Left kidney (tissue), 2 donors: ENCODE data around the gene SCN7A. TPM values are rescaled to one million over a fixed set of nuclear protein-coding genes. Genes with fewer than 3 reads are reported as not detected.
A peak's percentile ranks its signal among the peaks of the same experiment; 100 is the strongest.
"Not testable (repeated sequence)": the region's sequence is repeated elsewhere in the genome, so short reads cannot be mapped to it uniquely, and the experiment has no call there.

Source experiments
- DNase-seq: peaks from one replicate; pipeline ENCODE4 v3.0.0-alpha.2; 2013
- polyA plus RNA-seq: library from polyadenylated mRNA; unstranded; fragments of 120-200 nt; gene quantifications from one replicate; pipeline ENCODE4 v1.2.1, GENCODE V29; 2013; ENCODE audit not compliant: insufficient read length

Gene SCN7A
- polyA plus RNA-seq, 1 donor: 18.5 TPM

DNA sequence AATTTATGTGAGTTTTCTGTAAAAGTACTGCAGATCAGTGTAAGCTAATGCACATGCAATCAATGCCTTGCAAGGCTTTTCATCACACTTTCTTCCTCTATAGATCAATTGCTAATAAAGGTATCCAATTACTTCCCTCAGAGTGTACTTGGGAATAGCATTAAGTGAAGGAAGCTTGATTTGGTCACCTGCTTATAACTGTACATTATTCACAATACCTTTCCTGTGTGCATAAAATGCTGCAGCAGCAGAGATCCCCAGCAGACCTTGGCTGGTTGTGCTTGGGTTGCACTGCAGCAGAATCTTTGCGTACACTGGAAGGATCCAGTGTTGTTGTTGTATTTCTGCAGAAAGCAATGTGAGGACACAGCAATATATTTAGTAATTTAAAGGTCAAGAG lies 99.8 kb downstream of the SCN7A start:
- DNase-seq: no peak

DNA sequence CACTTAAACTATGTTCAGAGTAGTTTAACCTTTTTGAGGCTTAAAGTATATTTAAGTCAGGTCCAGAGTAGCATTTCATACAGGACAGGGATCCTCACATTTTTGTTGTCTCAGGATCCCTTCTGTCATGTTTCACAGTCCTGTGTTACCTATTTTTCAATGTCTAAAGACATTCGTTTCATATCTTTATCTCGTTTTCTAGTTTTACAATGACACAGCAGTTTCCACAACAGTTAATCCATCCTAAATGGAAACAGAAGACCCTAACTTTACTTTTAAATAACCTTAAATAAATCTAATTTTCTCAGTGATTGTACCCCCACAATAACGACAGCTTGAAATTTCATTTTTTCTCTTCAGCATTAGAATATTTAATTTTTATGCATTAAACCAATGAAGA lies 101.0 kb downstream of the SCN7A start:
- DNase-seq: no peak

DNA sequence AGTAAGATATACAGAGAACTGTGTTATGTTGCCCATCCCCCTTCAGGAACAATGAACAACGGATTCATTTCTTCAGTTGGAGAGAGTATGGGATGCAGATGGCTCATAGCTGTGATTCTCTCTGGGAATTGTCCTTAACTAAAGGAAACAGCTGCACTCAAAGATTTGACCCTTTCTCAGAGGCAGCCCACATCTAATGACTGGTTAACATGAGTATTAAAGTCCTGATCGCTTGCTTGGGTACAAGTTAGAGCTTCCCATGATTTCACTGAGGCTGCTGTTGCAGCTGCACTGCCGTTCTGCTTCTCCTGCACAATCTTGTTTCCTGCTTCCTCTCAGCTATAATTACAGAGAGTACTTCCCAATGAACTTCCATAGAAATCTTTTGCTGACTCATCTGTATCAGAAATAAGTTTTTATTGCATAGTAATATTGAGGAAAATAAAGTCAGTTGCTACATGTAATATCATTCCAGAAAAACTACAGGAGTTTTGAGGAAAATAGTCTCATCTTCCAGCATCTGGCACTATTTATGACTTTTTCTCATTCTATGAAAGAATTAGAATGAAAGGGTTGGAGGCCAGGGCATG lies 105.5 kb downstream of the SCN7A start:
- no peak for DNase-seq

DNA sequence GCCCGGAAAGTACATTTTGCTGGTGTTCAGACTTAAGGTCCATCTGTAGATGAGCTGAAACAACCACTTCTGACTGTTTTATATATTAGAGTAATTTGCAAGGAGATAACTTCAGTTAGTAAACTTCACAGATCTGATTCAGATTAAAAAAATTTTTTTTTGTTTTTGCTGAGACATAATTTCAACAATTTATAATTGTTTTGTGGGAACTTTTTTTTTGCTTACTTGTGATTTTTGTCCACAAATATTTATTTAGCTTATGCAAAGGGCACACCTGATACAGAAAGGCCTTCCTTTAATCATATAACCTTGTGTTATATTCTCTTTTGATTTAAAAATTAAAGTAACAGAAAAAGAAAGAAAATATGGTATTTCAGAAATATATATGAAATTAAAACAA lies 108.7 kb downstream of the SCN7A start:
- no peak for DNase-seq

DNA sequence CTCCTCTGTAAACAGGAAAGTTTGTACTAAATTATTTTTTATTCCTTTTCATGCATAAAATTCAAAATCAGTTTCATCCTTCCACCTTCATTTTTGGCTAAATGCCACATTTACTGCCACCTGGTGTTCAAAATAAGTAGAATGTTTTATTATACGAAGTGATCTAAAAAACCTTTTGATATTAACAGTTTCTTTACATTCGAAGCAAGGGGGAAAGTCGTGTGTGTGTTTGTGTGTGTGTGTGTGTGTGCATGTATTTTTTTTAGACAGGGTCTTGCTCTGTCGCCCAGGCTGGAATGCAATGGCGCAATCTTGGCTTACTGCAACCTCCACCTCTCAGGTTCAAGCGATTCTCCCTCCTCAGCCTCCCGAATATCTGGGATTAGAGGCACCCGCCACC lies 109.3 kb downstream of the SCN7A start:
- peak; percentile 18 for DNase-seq

DNA sequence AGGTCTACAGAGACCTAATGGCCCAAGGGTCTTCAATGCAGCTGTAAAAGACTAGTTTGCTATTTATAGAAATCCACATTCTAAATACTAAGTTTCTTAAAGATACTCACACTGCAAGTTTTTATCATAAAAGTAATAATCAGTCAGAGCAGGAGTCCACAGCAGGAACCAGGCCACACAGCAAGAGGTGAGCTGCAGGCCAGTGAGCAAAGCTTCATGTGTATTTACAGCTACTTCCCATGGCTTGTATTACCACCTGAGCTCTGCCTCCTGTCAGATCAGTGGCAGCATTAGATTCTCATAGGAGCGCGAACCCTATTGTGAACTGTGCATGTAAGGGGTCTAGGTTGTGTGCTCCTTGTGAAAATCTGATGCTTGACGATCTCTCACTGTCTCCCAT lies 111.6 kb downstream of the SCN7A start:
- no peak for DNase-seq

DNA sequence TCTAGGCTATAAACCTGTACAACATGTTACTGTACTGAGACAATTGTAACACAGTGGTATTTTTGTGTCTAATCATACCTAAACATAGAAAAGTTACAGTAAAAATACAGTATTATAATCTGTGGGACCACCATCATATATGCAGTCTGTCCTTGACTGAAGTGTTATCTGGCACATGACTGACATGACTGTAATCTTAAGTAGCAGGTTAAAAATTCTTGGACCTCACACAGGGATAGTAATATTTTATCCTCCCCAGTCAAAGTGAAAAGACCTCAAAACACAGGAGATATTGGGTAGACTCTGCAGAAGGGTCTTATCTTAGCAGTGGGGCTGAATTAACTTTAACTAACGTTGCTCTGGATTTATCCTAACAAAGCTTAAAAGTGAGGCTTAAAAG lies 113.4 kb downstream of the SCN7A start:
- DNase-seq: no peak

DNA sequence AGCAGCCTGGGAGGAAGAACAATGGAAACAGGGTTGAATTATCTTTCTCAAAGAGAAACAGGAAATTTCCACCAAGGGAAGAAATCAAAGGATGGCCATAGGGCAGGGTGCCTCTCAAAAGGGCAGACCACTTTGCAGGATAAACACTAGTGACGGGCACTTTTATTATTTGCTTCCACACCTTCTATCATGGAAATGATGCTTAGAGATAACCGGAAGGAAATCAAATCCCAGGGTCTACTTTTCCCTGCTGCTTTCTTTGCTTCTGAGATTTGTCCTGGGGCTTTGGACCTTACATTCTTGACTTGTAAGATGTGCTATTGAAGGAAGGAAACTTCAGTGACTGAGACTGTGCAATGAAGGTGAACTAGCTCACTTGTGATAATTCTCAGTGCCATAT lies 117.2 kb downstream of the SCN7A start:
- DNase-seq: no peak

DNA sequence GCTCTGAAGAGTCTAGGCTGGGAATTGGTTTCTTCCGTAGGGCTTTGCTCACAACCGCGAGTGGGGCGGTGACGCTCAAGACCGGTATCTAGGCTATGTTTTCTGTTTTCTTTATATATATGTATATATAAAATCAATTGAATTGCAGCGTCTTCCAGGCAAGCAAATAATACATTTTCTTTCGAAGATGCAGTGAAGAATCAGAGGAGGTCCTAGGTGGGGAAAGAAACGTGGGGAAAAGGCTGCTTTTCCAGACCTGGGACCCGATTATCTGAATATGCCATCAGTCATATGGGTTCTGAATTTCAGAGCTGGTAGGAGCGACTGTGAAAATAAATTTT lies 117.6 kb downstream of the SCN7A start:
- no peak for DNase-seq

DNA sequence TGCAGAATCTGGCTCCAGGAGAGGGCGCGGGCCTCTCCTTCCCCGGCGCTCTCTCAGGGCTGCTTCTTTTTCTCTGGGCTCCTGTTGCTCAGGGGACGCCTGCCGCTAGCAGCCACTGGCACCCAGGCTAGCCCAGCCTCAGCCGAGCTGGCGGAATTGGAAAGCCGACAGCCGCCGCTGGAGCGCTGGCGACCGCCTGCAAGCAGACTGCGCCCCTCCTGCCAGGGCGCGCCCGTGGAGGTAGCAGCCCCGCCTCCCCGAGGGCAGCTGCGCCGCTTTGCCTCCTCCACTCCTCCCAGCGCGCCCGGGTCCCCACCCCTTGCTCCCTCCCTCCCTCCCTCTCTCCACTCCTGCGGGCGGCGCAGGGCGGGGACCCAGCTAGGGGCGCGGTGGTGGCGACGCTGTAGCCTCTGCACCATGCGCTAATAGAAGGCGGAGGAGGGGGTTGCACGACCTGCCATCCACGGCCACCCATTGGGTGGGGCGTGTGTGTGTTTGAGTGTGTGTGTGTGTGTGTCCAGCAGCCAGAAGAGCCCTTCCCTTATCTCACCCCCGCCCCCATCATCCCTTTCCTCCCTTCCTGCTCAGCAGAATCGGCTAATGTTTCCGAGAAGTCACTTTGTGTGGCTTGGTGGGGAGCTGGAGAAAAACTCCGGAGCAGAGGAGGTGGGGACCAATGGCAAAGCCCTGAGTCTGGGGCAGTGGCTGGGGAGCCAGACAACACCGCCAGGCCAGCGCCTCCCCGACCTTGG lies 118.1 kb downstream of the SCN7A start, which contains the start of gene SCN9A:
TSS of gene SCN9A (minus strand) at position 209 of the 752 bp plus-strand sequence. CDS start 64,188 bp downstream, outside the sequence.
- DNase-seq: peak; percentile 74

DNA sequence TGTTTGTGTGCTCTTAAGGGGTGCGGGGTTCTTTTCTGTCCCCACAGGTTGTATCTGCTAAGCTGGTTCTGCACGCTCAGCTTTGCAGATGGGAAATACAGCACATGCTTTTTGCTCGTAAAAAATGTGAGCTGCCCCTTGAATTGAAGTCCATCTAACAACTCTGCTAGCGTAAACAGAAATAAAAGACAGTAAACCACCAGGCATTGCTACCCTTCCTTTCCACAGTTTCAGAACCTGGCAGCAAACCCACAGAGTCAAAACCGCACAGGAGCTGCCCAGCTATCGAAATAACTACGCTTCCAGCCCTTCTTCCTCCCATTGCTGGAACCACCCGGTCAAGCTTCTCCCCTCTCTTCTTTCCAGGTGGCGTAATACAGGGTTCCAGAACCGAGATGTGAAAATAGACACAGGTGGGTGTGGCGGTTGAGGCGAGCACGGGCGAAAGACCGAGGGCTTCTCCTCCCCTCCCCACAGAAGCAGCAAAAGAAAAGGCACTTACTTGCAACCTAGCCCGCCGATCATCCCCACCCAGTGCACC lies 118.8 kb downstream of the SCN7A start:
- DNase-seq: no peak

DNA sequence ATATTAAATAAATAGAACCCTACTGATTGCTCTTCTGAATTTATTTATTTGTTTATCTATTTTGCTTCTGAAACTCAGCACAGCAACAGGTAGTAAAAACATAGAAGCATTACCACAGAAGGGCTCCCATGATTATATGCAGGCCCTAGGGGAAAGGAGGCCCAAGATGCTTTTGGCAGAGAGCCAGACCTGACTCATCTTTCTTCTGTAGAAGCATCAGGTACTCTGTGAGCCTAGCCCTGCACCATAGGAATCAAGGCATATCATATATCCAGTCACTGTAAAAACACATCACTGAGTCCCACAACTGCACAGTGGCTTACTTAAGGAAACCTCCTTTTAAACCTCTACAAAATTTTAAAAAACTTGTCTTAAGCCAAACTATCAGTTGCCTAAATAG lies 120.1 kb downstream of the SCN7A start:
- DNase-seq: peak; percentile 36

DNA sequence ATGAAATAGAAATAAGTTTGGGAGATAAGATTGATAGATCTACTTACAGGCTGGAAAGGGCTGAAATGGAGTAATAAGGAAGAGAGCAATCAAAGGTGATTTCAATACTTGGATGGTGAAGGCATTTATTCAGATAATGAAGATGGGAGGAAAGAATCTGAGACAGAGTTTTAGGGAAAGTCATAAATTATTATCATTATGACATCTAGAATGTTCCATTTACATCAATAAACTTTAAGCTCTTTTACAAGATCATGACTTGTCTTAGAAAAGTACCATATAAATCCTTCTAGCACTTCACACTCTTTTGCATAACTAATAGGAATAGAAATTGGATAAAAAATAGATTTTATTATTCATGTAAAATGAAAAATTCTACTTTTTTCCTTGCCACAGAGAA lies 120.5 kb downstream of the SCN7A start:
- DNase-seq: no peak

DNA sequence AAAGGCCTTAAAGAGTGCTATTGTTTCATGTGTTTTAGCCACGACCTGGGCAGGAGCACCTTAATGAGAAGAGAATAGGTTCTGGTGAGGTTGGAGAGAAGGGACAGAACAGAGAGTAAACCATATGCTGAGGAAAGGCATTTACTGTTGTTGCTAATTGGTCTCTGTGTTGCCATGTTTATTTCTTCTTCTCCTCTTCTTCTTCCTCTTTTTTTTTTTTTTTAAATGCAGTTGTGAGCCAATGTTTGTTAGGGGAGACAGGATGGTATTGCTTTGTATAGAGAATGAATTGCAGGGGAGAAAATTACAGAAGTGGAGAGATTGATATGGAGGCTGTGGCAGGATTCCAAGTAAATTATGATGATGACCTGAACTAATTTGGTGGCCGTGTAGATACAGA lies 120.9 kb downstream of the SCN7A start:
- DNase-seq: no peak

DNA sequence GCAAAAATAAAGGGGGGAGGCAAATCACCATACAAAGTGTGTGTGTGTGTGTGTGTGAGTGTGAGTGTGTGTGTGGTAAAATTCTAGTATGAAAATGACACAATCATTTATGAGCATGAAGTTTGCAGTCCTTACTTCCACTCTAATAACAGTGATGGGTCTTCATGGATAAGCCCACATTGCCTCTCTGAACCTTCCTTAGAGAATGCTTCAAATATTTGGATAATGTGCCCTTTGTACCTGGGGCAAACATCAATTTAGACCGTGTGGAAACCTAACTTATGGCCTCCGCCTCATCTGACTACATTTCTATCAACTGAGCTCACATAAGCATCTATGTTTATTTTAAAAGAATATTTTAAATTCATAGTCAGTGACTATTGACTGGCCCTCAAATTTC lies 122.0 kb downstream of the SCN7A start:
- no peak for DNase-seq

DNA sequence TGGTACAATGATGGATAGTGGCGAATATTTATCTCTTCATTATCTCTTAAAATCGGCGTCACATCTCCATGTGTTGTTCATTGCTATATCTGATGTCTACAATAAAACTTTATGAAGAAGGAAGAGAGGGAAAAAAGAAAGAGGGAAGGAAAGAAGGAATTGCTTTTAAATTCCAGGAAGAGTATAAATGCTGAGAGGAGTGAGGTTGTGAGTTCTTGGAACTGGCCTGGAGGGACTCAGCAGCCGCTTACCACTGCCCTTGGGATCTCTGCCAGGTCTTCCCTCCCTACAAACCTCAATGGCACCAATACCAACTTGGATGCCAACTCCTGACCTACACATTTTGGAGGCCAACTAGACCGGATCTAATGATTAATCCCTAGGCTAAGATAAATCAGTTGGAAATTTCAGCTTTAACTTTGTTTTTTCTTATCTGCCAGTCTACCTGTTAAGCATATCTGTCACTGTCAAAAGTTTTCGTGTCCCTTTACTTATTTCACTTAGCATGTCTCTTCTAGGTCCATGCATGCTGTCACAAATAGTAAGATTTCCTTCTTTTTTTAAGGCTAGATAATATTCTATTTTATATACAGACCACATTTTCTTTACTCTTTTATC lies 128.1 kb downstream of the SCN7A start:
- DNase-seq: no peak

DNA sequence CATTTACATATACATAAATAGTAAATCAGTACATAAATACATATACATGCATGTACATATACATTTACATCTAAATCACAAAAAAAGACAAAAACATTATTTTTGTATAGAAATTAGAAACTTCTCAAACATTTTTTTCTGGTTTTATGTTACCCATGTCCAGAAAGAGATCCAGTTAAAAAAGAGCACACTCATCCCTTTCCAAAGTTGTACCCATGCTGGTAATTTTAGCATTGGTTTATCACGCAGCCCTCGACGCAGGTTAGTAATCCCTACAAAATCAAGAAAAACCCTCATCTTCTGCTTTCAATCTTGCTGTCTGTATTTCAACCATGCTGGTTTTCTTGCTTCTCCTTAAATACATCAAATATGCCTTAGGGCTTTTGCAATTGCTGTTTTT lies 128.8 kb downstream of the SCN7A start:
- no peak for DNase-seq

DNA sequence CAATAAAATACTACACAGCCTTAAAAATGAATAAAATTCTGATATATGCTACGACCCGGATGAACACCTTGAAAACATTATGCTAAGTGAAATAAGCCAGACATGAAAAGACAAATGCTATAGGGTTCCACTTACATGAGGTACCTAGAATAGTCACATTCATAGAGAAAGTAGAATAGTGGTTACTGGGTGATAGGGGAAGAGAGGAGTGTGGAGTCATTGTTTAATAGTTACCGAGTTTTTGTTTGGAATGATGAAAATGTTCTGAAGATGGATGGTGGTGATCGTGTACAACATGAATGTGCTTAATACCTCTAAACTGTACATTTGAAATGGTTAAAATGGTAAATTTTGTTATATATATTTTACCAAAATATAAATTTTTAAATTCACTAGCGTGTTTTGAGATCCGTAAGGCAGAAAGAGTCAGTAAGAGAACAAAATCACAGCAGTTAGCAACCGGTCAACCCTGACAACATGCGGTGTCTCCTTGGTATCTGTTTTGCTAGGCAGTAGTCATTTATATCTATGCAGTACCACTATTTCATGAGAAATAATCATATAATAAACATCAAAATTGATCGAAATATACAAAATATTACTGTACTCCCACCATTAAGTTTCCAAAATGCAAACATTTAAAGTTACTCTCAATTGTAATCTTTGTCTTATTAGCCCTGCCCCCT lies 129.4 kb downstream of the SCN7A start:
- DNase-seq: no peak

DNA sequence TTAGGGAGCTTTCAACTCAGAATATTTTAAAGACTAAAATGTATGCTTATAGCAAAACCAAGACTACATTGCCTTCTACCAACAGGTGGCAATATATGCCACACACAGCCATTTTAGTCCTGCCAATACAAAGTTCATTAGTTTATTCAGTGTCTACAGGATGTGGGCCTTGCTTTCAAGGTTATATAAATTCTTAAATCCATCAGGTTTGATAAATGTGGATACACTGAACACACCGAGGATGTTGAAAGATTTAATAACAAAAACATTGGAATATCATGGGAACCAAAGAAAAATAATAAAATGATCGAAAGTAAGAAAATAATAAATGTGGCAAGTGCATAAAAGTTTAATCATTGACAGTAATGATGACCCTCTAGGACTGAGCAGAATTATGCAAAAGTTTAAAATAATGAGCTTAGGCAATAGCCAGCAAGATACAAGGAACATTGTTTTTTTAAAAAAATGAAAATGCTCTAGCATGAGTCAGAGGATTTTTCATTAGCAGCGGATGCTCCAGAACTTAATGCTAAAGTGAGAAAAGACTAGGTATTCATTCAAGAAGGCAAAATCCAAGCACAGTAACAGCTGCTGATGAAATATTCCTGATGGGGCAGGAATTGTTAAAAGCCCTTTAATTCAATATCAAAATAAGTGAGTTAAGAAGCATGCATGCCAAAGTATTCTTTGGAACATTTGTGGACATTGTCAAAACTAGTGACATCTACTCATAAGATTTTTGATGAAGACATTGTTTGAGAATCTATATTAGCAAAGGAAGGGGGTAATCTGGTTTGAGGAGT lies 132.5 kb downstream of the SCN7A start:
- peak; percentile 20 for DNase-seq

DNA sequence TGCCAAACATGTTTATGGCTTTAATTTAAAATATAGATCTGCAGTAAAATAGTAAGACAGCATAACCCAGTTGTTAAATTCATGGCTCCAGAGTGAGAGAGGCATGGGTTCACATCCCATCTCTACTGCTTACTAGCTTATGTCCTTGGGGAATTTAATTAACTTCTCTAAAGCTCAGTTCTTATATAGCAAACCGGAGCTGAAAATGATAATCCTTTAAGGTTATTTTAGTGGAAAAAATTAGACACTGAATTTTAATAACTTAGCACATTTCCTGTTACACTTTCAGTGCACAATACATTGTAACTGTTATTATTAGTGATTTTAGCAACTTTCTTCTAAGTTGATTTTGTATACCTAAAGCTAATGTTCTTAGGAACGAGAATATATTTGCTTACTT lies 133.1 kb downstream of the SCN7A start:
- DNase-seq: no peak

DNA sequence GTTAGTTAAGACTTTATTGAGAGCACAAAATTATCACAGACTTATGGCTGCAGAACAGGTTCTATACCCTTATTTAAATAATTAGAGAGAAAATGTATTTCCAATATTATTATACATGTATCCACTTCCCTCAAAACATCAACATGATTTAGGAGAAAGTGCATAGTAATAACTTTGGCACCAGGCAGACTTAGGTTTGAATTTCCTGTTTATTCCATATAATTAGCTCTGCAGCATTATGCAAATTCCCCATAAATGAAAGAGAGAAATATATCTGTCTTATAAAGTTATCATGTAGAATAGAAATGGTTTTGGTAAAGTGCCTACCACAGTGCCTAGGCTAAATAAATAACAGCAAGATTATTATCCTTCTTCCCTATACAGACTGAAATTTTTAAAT lies 133.6 kb downstream of the SCN7A start:
- DNase-seq: no peak

DNA sequence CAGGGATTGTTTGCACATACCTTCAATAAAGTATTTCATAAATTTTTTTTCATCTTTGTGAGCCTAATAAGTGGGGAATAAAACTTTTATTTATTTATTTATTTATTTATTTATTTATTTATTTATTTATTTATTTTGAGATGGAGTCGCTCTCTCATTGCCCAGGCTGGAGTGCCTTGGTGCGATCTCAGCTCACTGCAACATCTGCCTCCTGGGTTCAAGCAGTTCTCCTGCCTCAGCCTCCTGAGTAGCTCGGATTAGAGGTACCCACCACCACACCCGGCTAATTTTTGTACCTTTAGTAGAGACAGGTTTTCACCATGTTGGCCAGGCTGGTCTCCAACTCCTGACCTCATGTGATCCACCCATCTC lies 136.1 kb downstream of the SCN7A start:
- DNase-seq: not testable (repeated sequence)
